Neural crest cell (in vitro differentiated cells): ENCODE results near the gene ZNF593OS. TPM values are rescaled to one million over a fixed set of nuclear protein-coding genes. Genes with fewer than 3 reads are reported as not detected.

Source experiments
- DNase-seq: peaks from one replicate; pipeline ENCODE4 v3.0.0; 2021; ENCODE audit warnings: low read depth, mixed read lengths, low spot score
- H3K27ac Mint-ChIP-seq: one replicate; pipeline ENCODE4 v1.8.0; 2021; ENCODE audit warnings: mild to moderate bottlenecking, mixed read lengths; ENCODE audit not compliant: unreplicated experiment
- H3K27me3 Mint-ChIP-seq: 2 replicates; pipeline ENCODE4 v1.8.0; 2021; ENCODE audit warnings: low read depth, mild to moderate bottlenecking, mixed read lengths
- H3K36me3 Mint-ChIP-seq: 2 replicates; pipeline ENCODE4 v1.8.0; 2021; ENCODE audit warnings: low read depth, mild to moderate bottlenecking, mixed read lengths
- H3K4me1 Mint-ChIP-seq: 2 replicates; pipeline ENCODE4 v1.8.0; 2021; ENCODE audit warnings: mixed read lengths
- H3K4me3 Mint-ChIP-seq: one replicate; pipeline ENCODE4 v1.8.0; 2021; ENCODE audit warnings: mild to moderate bottlenecking, mixed read lengths
- H3K9me3 Mint-ChIP-seq: 2 replicates; pipeline ENCODE4 v1.8.0; 2021; ENCODE audit warnings: mixed read lengths
- total RNA-seq: library from RNA; stranded (reverse); gene quantifications from 2 replicates; pipeline ENCODE4 v1.2.1, GENCODE V29; 2021
- TF ChIP-seq, protein P1 (sequence below): fragments of 200-600 bp; sonication (generic); conservative IDR thresholded peaks from 2 replicates; pipeline ENCODE4 v1.5.0; 2021; ENCODE audit warnings: antibody characterized with exemption, mild to moderate bottlenecking

ZNF593OS gene
- total RNA-seq, 1 donor from 2014 or later = not detected

DNA sequence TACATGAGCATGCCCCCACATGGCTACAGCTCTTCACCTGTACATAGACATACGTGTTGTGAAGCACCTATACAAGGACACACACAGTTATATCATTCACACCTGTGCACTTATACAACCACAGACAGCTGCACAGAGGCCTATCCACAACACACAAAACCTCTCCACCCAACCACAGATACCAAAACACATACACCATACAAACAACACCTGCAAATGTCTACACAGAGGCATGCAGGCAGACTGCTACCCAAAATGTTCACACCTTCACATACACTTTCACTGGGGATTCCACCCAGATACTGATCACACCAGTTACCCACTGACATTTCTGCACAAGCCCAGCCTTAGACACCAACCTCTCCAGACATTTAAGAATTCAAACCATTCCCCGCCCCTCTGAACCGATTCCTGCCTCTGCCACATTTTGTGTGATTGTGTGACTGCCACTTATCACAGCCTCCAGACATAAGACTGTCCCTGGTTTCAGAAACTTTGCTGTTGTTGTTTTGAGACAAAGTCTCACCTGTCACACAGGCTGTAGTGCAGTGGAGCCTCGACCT lies 4.8 kb downstream of the ZNF593OS start:
- peaks cover 44% of the 10 kb centered on the region for H3K4me1 Mint-ChIP-seq
- H3K27ac Mint-ChIP-seq = no peak overlapping the region
- no peaks in the 10 kb centered on the region for H3K36me3 Mint-ChIP-seq
- TF ChIP-seq, protein P1, sequence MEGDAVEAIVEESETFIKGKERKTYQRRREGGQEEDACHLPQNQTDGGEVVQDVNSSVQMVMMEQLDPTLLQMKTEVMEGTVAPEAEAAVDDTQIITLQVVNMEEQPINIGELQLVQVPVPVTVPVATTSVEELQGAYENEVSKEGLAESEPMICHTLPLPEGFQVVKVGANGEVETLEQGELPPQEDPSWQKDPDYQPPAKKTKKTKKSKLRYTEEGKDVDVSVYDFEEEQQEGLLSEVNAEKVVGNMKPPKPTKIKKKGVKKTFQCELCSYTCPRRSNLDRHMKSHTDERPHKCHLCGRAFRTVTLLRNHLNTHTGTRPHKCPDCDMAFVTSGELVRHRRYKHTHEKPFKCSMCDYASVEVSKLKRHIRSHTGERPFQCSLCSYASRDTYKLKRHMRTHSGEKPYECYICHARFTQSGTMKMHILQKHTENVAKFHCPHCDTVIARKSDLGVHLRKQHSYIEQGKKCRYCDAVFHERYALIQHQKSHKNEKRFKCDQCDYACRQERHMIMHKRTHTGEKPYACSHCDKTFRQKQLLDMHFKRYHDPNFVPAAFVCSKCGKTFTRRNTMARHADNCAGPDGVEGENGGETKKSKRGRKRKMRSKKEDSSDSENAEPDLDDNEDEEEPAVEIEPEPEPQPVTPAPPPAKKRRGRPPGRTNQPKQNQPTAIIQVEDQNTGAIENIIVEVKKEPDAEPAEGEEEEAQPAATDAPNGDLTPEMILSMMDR = no peak
- no peak for DNase-seq
- H3K27me3 Mint-ChIP-seq = peaks cover 6% of the 10 kb centered on the region
- peak overlapping the region; percentile 2 for H3K4me3 Mint-ChIP-seq
- H3K9me3 Mint-ChIP-seq = no peaks in the 10 kb centered on the region

DNA sequence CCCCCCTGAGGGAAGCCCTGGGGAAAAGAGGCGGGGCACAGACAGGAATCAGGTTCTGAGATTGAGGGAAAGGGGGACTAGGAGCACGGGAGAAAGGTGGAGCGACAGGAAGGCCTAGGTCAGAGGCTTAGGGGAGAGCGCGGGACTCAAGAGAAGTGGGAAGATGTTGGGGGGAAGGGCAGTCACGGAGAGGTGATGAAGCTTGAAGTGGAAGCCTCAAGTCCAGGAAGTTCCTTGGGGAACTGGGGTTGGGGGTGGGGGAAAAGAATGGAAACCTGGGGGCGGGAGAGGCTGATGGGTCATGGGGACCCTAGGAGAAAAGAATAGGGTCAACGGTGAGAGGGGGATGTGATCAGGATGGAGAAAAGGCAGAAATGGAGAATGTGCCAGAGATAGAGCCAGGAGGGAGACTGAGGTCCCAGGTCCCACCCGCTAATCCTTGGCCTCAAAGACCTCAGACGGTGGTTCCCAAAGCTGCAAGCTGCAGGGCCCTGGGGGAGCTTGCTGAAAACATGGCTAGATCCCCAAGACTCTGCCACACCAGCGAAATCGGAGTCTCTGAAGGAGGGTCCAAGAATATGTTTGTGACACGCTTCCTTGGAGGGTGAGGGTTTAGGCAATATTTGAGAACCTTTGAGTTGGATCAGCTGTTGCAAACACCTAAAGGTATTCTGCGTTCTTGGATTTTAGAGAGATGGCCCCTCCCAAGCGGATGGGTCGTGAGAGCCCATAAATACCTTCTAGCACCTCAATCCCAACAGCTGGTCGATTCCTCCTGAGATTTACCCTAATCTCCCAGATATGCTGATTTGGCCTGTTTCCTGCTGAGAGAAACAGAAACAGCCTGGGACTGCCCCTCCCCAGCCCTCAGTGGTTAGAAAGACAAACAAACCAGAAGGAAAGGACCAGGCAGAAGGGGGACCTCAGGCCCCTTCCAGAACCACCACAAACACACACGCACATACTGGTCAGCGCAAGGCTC lies 6.5 kb downstream of the ZNF593OS start:
- TF ChIP-seq, protein P1 = no peak
- no peak for DNase-seq
- Mint-ChIP-seq H3K36me3 (no peaks in the 10 kb centered on the region), H3K9me3 (no peaks in the 10 kb centered on the region), H3K4me1 (peaks cover 40% of the 10 kb centered on the region), H3K27ac (peak overlapping the region; percentile 62), H3K27me3 (peaks cover 9% of the 10 kb centered on the region), H3K4me3 (peak overlapping the region; percentile 71)

DNA sequence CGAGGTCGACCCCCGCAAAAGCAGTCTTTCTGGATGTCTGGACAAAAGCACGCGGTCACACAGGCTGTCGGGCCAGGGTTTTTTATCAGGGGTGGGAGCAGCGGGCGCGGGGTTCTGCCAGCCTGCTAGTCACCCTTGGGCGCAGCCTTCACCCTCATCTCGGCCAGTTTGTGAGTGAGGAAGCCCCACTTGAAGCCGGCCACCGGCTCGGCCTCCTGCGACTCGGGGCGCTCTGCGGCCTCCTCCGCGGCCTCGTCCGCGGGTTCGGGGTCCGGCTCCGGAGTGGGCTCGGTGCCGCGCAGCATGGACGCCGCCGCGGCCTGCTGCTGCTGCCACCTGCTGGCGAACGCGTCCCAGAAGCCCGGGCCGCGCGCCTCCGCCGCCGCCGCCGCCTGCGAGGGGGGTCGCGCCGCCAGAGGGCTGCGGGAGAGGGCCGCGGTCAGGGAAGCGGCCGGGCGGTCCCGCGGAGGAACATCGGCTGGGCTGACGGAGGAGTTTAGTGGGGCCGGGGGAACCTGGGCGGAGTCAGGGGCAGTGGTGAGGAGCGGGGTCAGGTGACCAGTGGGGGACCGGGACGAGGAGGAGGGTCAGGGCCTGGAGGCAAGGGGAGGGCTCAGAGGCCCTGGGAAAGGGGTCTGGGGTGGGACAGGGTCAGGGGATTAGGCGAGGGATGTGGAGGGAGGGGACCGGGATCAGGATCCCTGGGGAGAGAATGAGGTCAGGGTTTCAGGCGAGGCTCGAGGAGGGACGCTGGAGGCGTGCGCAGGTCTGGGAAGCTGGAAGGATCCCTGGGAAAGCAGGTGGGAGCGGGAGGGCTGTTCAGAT lies 7.4 kb downstream of the ZNF593OS start:
- Mint-ChIP-seq H3K4me1 (peaks cover 45% of the 10 kb centered on the region), H3K27me3 (peaks cover 14% of the 10 kb centered on the region), H3K27ac (peak overlapping the region; percentile 62)

DNA sequence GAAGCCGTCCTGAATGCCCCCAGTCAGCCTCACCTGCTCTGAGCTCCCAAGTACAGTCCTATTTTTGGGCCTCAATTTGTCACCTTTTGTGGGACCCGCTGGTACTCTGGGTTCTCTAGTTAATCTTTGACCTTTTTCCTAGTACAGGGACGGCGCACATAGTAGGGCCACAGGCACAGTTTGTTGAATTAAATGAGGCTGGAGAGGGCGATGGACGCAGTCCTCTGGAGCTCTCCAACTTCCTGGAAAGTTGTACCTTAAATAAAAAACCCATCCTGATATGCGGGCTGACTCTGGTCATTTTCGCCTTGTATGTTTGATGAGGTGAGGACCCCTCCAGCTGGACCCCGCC lies 8.0 kb downstream of the ZNF593OS start:
- peaks cover 45% of the 10 kb centered on the region for H3K4me1 Mint-ChIP-seq
- H3K36me3 Mint-ChIP-seq = no peaks in the 10 kb centered on the region

More for the DNA sequence above, 7.4 kb downstream of the ZNF593OS start:
- DNase-seq = peak; percentile 71
- TF ChIP-seq, protein P1 = peak; percentile 76
- no peaks in the 10 kb centered on the region for H3K36me3 Mint-ChIP-seq
- H3K9me3 Mint-ChIP-seq = no peaks in the 10 kb centered on the region
- peak overlapping the region; percentile 71 for H3K4me3 Mint-ChIP-seq

More for the DNA sequence above, 8.0 kb downstream of the ZNF593OS start:
- TF ChIP-seq, protein P1 = no peak
- DNase-seq = no peak
- peaks cover 15% of the 10 kb centered on the region for H3K27me3 Mint-ChIP-seq
- no peaks in the 10 kb centered on the region for H3K9me3 Mint-ChIP-seq
- no peak overlapping the region for H3K27ac Mint-ChIP-seq
- H3K4me3 Mint-ChIP-seq = peak overlapping the region; percentile 51
